Stimulated activated CD8-positive, alpha-beta memory T cell treated with anti-CD3 and anti-CD28 coated beads, Interleukin-15, amount 100 ng/mL, for 48 hours (primary cell): ENCODE data around the gene ZNF350.
"Not testable (repeated sequence)": the region's sequence is repeated elsewhere in the genome, so short reads cannot be mapped to it uniquely, and the experiment has no call there.

Experiments used
- DNase-seq, 2 donors: peaks; one replicate each; pipeline ENCODE4 v3.0.0-alpha.2; 2020; ENCODE audit warnings: low read depth in 2 of 2

Gene ZNF350

DNA sequence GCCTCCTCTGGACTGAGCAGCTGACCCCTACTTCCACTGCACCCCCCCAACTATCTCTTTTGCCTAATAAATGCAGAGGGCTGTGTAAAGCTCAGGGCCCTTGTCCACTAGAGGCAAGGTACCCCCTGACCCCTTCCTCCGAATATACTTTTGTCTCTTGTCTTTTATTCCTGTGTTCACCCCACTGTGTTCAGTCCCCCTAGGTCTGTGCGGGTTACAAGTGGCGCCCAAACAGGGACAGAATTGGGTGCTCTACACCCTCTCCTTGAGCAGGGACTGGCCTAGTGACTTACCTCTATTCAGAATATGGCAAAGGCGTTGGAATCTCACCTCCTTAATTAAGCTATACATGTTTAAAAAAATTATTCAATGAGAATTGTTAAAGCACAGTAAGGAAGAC is 15.0 kb downstream of the ZNF350 start:
- DNase-seq, result no peak

DNA sequence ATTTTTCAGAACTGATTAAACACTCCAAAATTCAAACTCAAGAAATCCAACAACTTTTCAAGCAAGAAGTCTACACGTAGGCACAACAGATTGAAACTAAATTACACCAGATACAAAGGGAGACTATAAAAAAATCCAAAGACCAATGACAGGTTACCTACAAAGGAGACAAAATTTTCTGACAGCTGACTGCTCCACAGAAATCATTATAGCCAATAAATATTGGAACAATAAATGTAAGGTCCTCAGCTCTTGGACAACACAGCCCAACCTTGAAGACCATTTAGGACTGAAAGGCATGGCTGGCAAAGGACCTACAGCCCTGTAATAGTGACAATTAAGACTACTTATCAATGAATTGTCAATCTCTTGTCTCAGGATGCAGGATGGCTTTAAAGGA is 15.9 kb downstream of the ZNF350 start:
- DNase-seq, result no peak

DNA sequence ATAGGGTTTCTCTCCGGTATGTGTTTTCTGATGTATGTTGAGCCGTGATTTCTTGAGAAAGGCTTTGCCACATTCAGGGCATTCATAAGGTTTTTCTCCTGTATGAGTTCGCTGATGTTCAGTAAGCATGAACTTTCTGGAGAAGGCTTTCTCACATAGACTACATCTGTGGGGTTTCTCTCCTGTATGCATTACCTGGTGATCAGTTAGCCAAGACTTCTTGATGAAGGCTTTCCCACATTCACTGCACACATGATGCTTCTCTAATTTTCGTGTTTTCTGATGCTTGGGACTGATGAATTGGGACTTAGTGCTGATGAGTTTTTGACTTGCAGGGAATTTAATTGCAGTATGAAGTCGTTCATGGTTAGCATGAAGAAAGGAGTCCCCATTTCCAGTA is 21.1 kb downstream of the ZNF350 start:
- no peak for DNase-seq

- DNase-seq, result not testable (repeated sequence)
Measured at GRCh38 chr19:51960621-51961233, 25.9 kb downstream of the ZNF350 start.

DNA sequence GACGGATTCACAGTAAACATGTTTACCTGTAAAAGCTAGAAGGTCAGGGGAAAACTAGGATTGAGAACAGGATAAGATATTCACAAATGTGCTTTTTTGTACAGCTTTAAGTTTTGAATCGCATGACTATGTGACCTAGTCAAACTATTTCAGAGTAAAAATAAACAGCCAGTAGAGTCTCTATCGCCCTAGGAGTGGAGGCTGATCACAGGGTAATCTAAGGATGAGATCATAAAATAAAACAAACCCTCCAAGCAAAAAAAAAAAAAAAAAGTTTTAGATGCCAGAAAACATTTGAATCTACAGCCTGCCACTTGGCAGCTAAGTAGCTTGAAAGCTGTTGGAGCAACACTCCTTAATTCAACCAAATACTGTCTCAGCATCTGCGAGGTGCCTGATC is 26.8 kb downstream of the ZNF350 start:
- no peak for DNase-seq

DNA sequence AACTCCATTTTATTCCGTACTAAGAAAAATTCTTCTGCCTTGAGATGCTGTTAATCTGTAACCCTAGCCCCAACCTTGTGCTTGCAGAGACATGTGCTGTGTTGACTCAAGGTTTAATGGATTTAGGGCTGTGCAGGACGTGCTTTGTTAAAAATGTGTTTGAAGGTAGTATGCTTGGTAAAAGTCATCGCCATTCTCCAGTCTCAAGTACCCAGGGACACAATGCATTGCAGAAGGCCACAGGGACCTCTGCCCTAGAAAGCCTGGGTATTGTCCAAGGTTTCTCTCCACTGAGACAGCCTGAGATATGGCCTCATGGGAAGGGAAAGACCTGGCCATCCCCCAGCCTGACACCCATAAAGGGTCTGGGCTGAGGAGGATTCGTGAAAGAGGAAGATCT is 28.8 kb downstream of the ZNF350 start:
- DNase-seq, result not testable (repeated sequence)

DNA sequence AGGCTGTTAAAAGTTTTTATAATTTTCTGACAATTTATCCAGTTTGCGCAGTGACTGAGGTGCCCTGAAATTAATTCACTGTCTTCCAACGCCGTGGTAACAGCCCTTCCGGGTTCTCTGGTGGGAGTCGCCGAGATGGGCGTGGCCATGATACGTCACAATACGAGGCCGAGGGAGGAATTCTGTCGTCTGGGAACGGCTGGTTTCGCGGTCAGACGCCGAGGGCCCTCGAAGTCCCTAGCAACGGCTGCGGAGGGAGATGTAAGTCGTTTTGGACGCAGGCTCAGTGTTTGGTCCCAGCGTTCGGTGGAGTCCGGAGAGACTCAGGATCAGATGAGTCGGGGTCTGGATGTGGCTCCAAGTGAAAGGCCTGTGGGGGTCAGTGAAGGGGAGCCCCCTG is 37.7 kb downstream of the ZNF350 start:
- no peak for DNase-seq

GRCh38 chr19:51946602-51947001 is 40.0 kb downstream of the ZNF350 start:
- no peak for DNase-seq

DNA sequence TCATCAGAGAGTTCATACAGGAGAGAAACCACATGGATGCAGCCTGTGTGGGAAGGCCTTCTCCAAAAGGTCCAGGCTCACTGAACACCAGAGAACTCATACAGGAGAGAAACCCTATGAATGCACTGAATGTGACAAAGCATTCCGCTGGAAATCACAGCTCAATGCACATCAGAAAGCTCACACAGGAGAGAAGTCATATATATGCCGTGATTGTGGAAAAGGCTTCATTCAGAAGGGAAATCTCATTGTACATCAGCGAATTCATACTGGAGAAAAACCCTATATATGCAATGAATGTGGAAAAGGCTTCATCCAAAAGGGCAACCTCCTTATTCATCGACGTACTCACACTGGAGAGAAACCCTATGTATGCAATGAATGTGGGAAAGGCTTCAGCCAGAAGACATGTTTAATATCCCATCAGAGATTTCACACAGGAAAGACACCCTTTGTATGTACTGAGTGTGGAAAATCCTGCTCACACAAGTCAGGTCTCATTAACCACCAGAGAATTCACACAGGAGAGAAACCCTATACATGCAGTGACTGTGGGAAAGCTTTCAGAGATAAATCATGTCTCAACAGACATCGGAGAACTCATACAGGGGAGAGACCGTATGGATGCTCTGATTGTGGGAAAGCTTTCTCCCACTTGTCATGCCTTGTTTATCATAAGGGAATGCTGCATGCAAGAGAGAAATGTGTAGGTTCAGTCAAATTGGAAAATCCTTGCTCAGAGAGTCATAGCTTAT is 41.7 kb downstream of the ZNF350 start:
- DNase-seq, result no peak

GRCh38 chr19:51938936-51939335 is 47.7 kb downstream of the ZNF350 start:
- no peak for DNase-seq

DNA sequence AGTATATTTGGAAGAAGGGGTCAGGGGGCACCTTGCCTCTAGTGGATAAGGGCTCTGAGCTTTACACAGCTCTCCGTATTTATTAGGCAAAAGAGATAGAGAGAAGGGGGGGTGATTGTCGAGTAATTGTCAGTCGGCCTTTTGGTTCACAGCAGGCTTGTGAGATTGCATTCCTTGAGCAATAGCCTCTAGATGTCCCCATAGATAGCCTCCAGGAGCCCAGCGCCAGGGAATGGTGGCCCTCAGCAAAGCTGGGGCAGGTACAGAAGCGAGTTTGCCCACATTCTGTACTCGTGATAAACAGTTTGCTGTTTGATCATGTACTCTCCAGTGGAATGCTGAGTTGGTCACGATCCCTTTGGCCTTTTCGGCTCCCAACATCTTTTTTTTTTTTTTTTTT is 54.7 kb downstream of the ZNF350 start:
- DNase-seq, result no peak

GRCh38 chr19:51927859-51928258 is 58.8 kb downstream of the ZNF350 start:
- DNase-seq, result no peak

DNA sequence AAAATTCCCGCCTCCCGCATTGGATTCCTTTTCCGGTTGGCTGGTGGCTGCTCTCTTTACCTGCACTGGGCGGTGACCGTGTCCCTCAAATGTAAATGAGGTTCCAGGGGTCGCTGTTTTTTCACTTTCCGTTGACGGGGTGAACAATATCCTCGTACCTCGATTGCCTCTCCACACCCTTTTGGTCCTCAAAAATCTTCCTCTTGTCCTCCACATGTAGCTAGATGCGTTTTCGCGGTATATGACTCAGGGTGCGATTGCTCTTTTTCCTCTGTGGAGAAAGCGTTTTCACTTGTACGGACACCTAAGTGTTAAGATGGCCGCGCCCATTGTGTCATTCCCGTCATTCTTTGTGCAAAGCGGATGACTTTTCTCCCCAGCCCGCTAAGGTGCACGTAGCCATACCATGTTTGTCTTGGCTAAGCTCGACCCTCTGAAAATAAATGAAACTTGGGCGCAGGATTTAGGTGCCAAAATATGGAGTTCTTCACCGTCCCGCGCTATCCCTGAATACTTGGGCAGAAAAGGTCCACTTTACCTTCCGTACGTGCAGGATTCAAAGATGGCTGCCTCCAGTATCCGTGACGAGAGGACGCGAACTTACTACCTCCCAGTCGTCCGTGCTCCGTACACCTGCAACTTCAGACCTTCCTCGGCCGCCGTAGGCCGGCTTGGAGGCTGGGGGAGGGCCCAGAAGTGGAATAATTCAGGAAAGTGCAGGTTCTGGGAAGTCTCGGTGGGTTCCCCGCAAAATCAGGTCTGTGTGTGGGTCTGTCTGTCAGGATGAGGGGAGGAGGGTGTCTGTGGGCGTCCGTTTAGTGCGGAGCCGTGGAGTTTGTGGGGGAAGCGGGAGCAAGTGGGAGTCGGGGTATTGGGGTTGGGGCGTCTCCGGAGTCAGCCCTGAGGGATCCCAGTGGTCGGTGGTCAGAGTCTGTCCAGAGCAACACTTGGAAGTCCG is 59.6 kb downstream of the ZNF350 start, which contains the start of gene ZNF613:
Gene ZNF613 (plus strand): TSS at position 689 of the 958 bp plus-strand sequence. CDS start 8,749 bp downstream, outside the sequence.
- peak; percentile 67 to 73 for DNase-seq

GRCh38 chr19:51926426-51926783 is 60.2 kb downstream of the ZNF350 start:
- no peak for DNase-seq

- DNase-seq, result no peak
Measured at GRCh38 chr19:51921949-51922348, 64.7 kb downstream of the ZNF350 start.

DNA sequence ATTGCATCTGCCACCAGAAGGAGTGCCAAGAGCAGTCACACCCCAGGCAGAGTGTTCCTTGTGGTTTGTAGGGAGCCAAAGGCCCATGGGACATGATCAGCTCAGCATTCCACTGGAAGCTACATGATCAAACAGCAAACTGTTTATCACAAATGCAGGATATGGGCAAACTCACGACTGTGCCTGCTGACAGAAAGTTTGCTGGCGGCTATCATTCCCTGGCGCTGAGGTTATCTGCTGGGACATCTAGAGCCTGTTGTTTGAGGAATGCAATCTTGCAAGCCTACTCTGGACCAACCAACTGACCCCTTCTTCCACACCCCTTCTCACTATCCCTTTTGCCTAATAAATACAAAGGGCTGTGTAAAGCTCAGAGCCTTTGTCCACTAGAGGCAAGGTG is 67.0 kb downstream of the ZNF350 start:
- no peak for DNase-seq

- DNase-seq, result no peak
Measured at GRCh38 chr19:51916167-51916566, 70.5 kb downstream of the ZNF350 start.

GRCh38 chr19:51915324-51915867 is 71.2 kb downstream of the ZNF350 start:
- DNase-seq, result no peak
